Liver (tissue), 3 donors: ENCODE data around the gene KIF6.

Experiments
- ATF3 ChIP-seq: IDR thresholded peaks from 2 replicates; pipeline ENCODE4 v1.6.1; 2016; ENCODE audit warnings: antibody characterized with exemption
- CTCF ChIP-seq: fragments of 150-350 bp; IDR thresholded peaks from 2 replicates; pipeline ENCODE4 v1.5.1; 2017; ENCODE audit warnings: improper control_type of control experiment, low read depth, low read length; ENCODE audit not compliant: missing input control
- FOXA1 ChIP-seq: IDR thresholded peaks from 2 replicates; pipeline ENCODE4 v1.6.1; 2016; ENCODE audit warnings: antibody characterized with exemption
- NR2F2 ChIP-seq: IDR thresholded peaks from 2 replicates; pipeline ENCODE4 v1.6.1; 2016; ENCODE audit warnings: antibody characterized with exemption
- RAD21 ChIP-seq, 2 donors: IDR thresholded peaks; 2 replicates each; pipeline ENCODE4 v1.6.1; 2016; ENCODE audit warnings: antibody characterized with exemption in 2 of 2, mild to moderate bottlenecking in 2 of 2
- REST ChIP-seq: IDR thresholded peaks from 2 replicates; pipeline ENCODE4 v1.6.1; 2016; ENCODE audit warnings: antibody characterized with exemption, mild to moderate bottlenecking
- SP1 ChIP-seq: IDR thresholded peaks from 2 replicates; pipeline ENCODE4 v1.6.1; 2018; ENCODE audit warnings: antibody characterized with exemption, mild to moderate bottlenecking
- YY1 ChIP-seq: IDR thresholded peaks from 2 replicates; pipeline ENCODE4 v1.6.1; 2016; ENCODE audit warnings: antibody characterized with exemption, mild to moderate bottlenecking
- ZBTB33 ChIP-seq: IDR thresholded peaks from 2 replicates; pipeline ENCODE4 v1.6.1; 2016; ENCODE audit warnings: antibody characterized with exemption
- donor health status: healthy.
- donor health status: healthy.

- TF ChIP-seq REST (no peak), CTCF (no peak), FOXA1 (no peak), YY1 (no peak), RAD21 (IDR thresholded peaks at IDR 0.05) (no peak), NR2F2 (no peak), SP1 (no peak), ZBTB33 (no peak), ATF3 (no peak)
Observed at GRCh38 chr6:39617026-39617425, 108.2 kb downstream of the KIF6 start.
